Thymus (tissue), 11 donors: ENCODE measurements around the gene FBLN7. TPM values are rescaled to one million over a fixed set of nuclear protein-coding genes. Genes with fewer than 3 reads are reported as not detected.
A peak's percentile ranks its signal among the peaks of the same experiment; 100 is the strongest.

Source experiments
- DNase-seq, 9 donors: peaks; one replicate each; pipeline ENCODE4 v3.0.0-alpha.2; 2013; ENCODE audit warnings: low spot score in 9 of 9, low read depth in 6 of 9, missing footprints in 1 of 9
- H3K27ac ChIP-seq, 2 donors: one replicate each; pipeline ENCODE4 v1.5.1; 2013; ENCODE audit warnings: control low read depth in 1 of 2, low read depth in 1 of 2, low read length in 1 of 2, mild to moderate bottlenecking in 1 of 2, moderate library complexity in 1 of 2
- H3K27me3 ChIP-seq, 2 donors: one replicate each; pipeline ENCODE4 v1.5.1; 2013; ENCODE audit warnings: low read length in 1 of 2; ENCODE audit not compliant: control insufficient read depth in 2 of 2, insufficient read depth in 1 of 2
- H3K36me3 ChIP-seq, 2 donors: one replicate each; pipeline ENCODE4 v1.5.1; 2013; ENCODE audit warnings: low read length in 1 of 2, mild to moderate bottlenecking in 1 of 2, moderate library complexity in 1 of 2; ENCODE audit not compliant: control insufficient read depth in 2 of 2, insufficient read depth in 2 of 2
- H3K4me1 ChIP-seq, 2 donors: one replicate each; pipeline ENCODE4 v1.5.1; 2013; ENCODE audit warnings: low read length in 2 of 2; ENCODE audit not compliant: control insufficient read depth in 2 of 2, insufficient read depth in 2 of 2
- H3K4me3 ChIP-seq, 2 donors: one replicate each; pipeline ENCODE4 v1.5.1; 2013; ENCODE audit warnings: low read length in 2 of 2, control low read depth in 1 of 2, mild to moderate bottlenecking in 1 of 2
- H3K9me3 ChIP-seq, 2 donors: one replicate each; pipeline ENCODE4 v1.5.1; 2013; ENCODE audit warnings: low read length in 1 of 2, mild to moderate bottlenecking in 1 of 2; ENCODE audit not compliant: control insufficient read depth in 2 of 2, insufficient read depth in 1 of 2
- WGBS: extraction: QIAGEN DNeasy Blood & Tissue Kit; methylation state at CpG from one replicate; pipeline ENCODE4 v1.1.7; 2013; 5-methylcytosine and 5-hydroxymethylcytosine counted together
- polyA plus RNA-seq: library from polyadenylated mRNA; stranded (reverse); fragments of 200-250 nt; gene quantifications from one replicate; pipeline ENCODE4 v1.2.3, GENCODE V29; 2013
- total RNA-seq: library from RNA; stranded (reverse); fragments of 120-200 nt; gene quantifications from one replicate; pipeline ENCODE4 v1.2.4, GENCODE V29; 2013
- donor health status: healthy.

FBLN7 gene
- total and polyA plus RNA-seq, 2 donors: 4.8 to 6.0 TPM

GRCh38 chr2:112168422-112169124, 30.4 kb downstream of the FBLN7 start:
- H3K4me3 ChIP-seq: no peak overlapping the region
- DNase-seq: no peak
- H3K27me3 ChIP-seq: no peaks in the 10 kb centered on the region
- no peaks in the 10 kb centered on the region for H3K36me3 ChIP-seq
- H3K4me1 ChIP-seq: peaks cover 0 to 7% of the 10 kb centered on the region in 2 donors
- WGBS: 90% methylated on average over 10 of the region's 10 CpGs
- H3K27ac ChIP-seq: no peak overlapping the region
- no peaks in the 10 kb centered on the region for H3K9me3 ChIP-seq

GRCh38 chr2:112170495-112170894, 32.3 kb downstream of the FBLN7 start:
- Histone ChIP-seq H3K27me3 (no peaks in the 10 kb centered on the region), H3K9me3 (no peaks in the 10 kb centered on the region), H3K4me3 (no peak overlapping the region), H3K4me1 (peaks cover 0 to 10% of the 10 kb centered on the region in 2 donors), H3K27ac (no peak overlapping the region), H3K36me3 (no peaks in the 10 kb centered on the region)
- DNase-seq: no peak
- WGBS: 97% methylated on average over 4 of the region's 4 CpGs

GRCh38 chr2:112173646-112174319, 35.6 kb downstream of the FBLN7 start:
- WGBS: 93% methylated on average over 11 of the region's 11 CpGs
- Histone ChIP-seq H3K4me3 (no peak overlapping the region), H3K36me3 (no peaks in the 10 kb centered on the region), H3K27me3 (no peaks in the 10 kb centered on the region), H3K27ac (no peak overlapping the region), H3K9me3 (no peaks in the 10 kb centered on the region), H3K4me1 (peaks cover 0 to 2% of the 10 kb centered on the region in 2 donors)
- no peak for DNase-seq

GRCh38 chr2:112174383-112174782, 36.2 kb downstream of the FBLN7 start:
- no peak for DNase-seq
- WGBS: 76% methylated on average over 4 of the region's 4 CpGs
- H3K27me3 ChIP-seq: no peaks in the 10 kb centered on the region

GRCh38 chr2:112175333-112175732, 37.1 kb downstream of the FBLN7 start:
- peaks cover 0 to 2% of the 10 kb centered on the region in 2 donors for H3K4me1 ChIP-seq
- H3K27me3 ChIP-seq: no peaks in the 10 kb centered on the region
- no peaks in the 10 kb centered on the region for H3K9me3 ChIP-seq
- no peaks in the 10 kb centered on the region for H3K36me3 ChIP-seq
- 96% methylated on average over 3 of the region's 3 CpGs for WGBS
- H3K27ac ChIP-seq: no peak overlapping the region
- no peak overlapping the region for H3K4me3 ChIP-seq
- no peak for DNase-seq

More at GRCh38 chr2:112174383-112174782, 36.2 kb downstream of the FBLN7 start:
- peaks cover 0 to 2% of the 10 kb centered on the region in 2 donors for H3K4me1 ChIP-seq
- H3K27ac ChIP-seq: no peak overlapping the region
- no peaks in the 10 kb centered on the region for H3K9me3 ChIP-seq
- H3K36me3 ChIP-seq: no peaks in the 10 kb centered on the region
- H3K4me3 ChIP-seq: no peak overlapping the region

GRCh38 chr2:112175958-112176573, 37.9 kb downstream of the FBLN7 start:
- Histone ChIP-seq H3K4me1 (peaks cover 0 to 2% of the 10 kb centered on the region in 2 donors), H3K27ac (no peak overlapping the region), H3K4me3 (no peak overlapping the region), H3K36me3 (no peaks in the 10 kb centered on the region), H3K9me3 (no peaks in the 10 kb centered on the region), H3K27me3 (no peaks in the 10 kb centered on the region)
- WGBS: over 99% methylated on average over 7 of the region's 7 CpGs
- no peak for DNase-seq

- peak in 6 of 9 donors; percentile 52 to 78 (median 57) for DNase-seq
- peaks cover 23 to 48% of the 10 kb centered on the region in 2 donors for H3K4me1 ChIP-seq
- H3K27ac ChIP-seq: peak overlapping the region; percentile 5 to 89
- peaks cover 0 to 12% of the 10 kb centered on the region in 2 donors for H3K9me3 ChIP-seq
- H3K27me3 ChIP-seq: peaks cover 0 to 8% of the 10 kb centered on the region in 2 donors
- no peaks in the 10 kb centered on the region for H3K36me3 ChIP-seq
- WGBS: 30% methylated on average over 54 of the region's 54 CpGs
- peak overlapping the region; percentile 11 to 26 for H3K4me3 ChIP-seq
Observed at GRCh38 chr2:112181571-112182290, 43.5 kb downstream of the FBLN7 start.

- Histone ChIP-seq H3K36me3 (peaks cover 0 to 3% of the 10 kb centered on the region in 2 donors), H3K9me3 (peaks cover 0 to 21% of the 10 kb centered on the region in 2 donors), H3K27ac (peak overlapping the region; percentile 5 to 89), H3K4me3 (peak overlapping the region in 1 of 2 donors; percentile 26), H3K27me3 (peaks cover 0 to 8% of the 10 kb centered on the region in 2 donors), H3K4me1 (peaks cover 32 to 56% of the 10 kb centered on the region in 2 donors)
- WGBS: 5% methylated on average over 17 of the region's 17 CpGs
- DNase-seq: peak; percentile 65 to 94 (median 83)
Observed at GRCh38 chr2:112182581-112183034, 44.4 kb downstream of the FBLN7 start.
